A549 (cell line): ENCODE measurements around the gene CTNNA3.

Source experiments
- BHLHE40 ChIP-seq: IDR thresholded peaks from 2 replicates; pipeline ENCODE4 v1.6.1; 2012; ENCODE audit warnings: low read depth, low read length, inconsistent platforms
- CEBPB ChIP-seq, 2 experiments: fragments of >200 bp in 1 of 2; sonication (Bioruptor Twin) in 1 of 2; formaldehyde crosslinking in 1 of 2; IDR thresholded peaks; 2 replicates each; pipeline ENCODE4 v1.6.1; 2012 to 2016
- ESRRA ChIP-seq: fragments of 150-350 bp; IDR thresholded peaks from 2 replicates; pipeline ENCODE4 v1.6.1; 2014; ENCODE audit warnings: mild to moderate bottlenecking, low read length, borderline replicate concordance
- JUN ChIP-seq, 2 experiments: fragments of >200 bp; sonication (Bioruptor Twin); formaldehyde crosslinking; IDR thresholded peaks; 2 replicates in 1 of 2; 3 replicates in 1 of 2; pipeline ENCODE4 v1.6.1; 2016 to 2017
- MYC ChIP-seq: IDR thresholded peaks from 2 replicates; pipeline ENCODE4 v1.6.1; 2012; ENCODE audit warnings: mild to moderate bottlenecking, inconsistent platforms, low read length, improper control_type of control experiment, borderline replicate concordance
- POLR2A ChIP-seq: IDR thresholded peaks from 2 replicates; pipeline ENCODE4 v1.6.1; 2012; ENCODE audit warnings: mild to moderate bottlenecking, low read length
- SMC3 ChIP-seq: fragments of >200 bp; sonication (Bioruptor Twin); formaldehyde crosslinking; IDR thresholded peaks from 3 replicates; pipeline ENCODE4 v1.6.1; 2018; ENCODE audit warnings: inconsistent platforms
- ZNF302 ChIP-seq: fragments of 250-450 bp; sonication (Bioruptor Pico); IDR thresholded peaks from 2 replicates; pipeline ENCODE4 v1.9.0; 2021; ENCODE audit warnings: inconsistent platforms, mild to moderate bottlenecking, moderate library complexity
- TF ChIP-seq, protein P1 (sequence below): fragments of >200 bp; sonication (Bioruptor Twin); formaldehyde crosslinking; IDR thresholded peaks from 3 replicates; pipeline ENCODE4 v1.5.1; 2016
- TF ChIP-seq, protein P2 (sequence below): fragments of 200-600 bp; sonication (generic); IDR thresholded peaks from 2 replicates; pipeline ENCODE4 v1.6.1; 2016; ENCODE audit warnings: antibody characterized with exemption, mild to moderate bottlenecking, moderate library complexity

DNA sequence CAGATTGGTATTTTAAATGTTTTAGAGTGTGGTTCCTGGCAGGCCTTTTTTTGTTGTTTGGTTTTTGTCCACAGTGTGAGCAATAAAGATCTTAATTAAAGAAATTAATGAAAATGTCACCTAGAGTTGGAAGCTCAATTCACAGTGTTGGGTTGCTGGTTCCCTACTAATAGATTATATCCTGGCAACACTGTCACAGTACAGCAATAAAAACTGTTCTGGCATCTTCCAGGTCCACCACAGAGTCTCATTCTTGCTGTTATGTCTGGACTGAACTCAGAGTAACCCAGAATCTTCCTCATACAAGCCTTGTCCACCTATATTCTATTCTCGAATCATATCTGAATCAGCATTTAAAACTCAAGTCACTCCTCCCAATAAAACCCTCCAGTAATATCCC, 982.6 kb downstream of the CTNNA3 start:
- TF ChIP-seq, protein P1, sequence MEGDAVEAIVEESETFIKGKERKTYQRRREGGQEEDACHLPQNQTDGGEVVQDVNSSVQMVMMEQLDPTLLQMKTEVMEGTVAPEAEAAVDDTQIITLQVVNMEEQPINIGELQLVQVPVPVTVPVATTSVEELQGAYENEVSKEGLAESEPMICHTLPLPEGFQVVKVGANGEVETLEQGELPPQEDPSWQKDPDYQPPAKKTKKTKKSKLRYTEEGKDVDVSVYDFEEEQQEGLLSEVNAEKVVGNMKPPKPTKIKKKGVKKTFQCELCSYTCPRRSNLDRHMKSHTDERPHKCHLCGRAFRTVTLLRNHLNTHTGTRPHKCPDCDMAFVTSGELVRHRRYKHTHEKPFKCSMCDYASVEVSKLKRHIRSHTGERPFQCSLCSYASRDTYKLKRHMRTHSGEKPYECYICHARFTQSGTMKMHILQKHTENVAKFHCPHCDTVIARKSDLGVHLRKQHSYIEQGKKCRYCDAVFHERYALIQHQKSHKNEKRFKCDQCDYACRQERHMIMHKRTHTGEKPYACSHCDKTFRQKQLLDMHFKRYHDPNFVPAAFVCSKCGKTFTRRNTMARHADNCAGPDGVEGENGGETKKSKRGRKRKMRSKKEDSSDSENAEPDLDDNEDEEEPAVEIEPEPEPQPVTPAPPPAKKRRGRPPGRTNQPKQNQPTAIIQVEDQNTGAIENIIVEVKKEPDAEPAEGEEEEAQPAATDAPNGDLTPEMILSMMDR = no peak
- TF ChIP-seq ZNF302 (CRISPR knock-in tag) (no peak), BHLHE40 (no peak), POLR2A (no peak), JUN (IDR thresholded peaks at IDR 0.05) (no peak), CEBPB (IDR thresholded peaks at IDR 0.05) (no peak), MYC (no peak), ESRRA (no peak), SMC3 (no peak)
- TF ChIP-seq, protein P2, sequence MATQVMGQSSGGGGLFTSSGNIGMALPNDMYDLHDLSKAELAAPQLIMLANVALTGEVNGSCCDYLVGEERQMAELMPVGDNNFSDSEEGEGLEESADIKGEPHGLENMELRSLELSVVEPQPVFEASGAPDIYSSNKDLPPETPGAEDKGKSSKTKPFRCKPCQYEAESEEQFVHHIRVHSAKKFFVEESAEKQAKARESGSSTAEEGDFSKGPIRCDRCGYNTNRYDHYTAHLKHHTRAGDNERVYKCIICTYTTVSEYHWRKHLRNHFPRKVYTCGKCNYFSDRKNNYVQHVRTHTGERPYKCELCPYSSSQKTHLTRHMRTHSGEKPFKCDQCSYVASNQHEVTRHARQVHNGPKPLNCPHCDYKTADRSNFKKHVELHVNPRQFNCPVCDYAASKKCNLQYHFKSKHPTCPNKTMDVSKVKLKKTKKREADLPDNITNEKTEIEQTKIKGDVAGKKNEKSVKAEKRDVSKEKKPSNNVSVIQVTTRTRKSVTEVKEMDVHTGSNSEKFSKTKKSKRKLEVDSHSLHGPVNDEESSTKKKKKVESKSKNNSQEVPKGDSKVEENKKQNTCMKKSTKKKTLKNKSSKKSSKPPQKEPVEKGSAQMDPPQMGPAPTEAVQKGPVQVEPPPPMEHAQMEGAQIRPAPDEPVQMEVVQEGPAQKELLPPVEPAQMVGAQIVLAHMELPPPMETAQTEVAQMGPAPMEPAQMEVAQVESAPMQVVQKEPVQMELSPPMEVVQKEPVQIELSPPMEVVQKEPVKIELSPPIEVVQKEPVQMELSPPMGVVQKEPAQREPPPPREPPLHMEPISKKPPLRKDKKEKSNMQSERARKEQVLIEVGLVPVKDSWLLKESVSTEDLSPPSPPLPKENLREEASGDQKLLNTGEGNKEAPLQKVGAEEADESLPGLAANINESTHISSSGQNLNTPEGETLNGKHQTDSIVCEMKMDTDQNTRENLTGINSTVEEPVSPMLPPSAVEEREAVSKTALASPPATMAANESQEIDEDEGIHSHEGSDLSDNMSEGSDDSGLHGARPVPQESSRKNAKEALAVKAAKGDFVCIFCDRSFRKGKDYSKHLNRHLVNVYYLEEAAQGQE = no peak
